Neuronal stem cell (in vitro differentiated cells): ENCODE results near the gene ACTL6A.

Experiments used
- DNase-seq: peaks from one replicate; pipeline ENCODE4 v3.0.0-alpha.2; 2013; ENCODE audit warnings: low spot score
- H2AFZ ChIP-seq: one replicate; pipeline ENCODE4 v1.6.1; 2013; ENCODE audit warnings: mild to moderate bottlenecking, low read length, inconsistent platforms
- H2AK5ac ChIP-seq: 2 replicates; pipeline ENCODE4 v1.6.1; 2013; ENCODE audit warnings: low read depth, mild to moderate bottlenecking, inconsistent platforms, low read length, moderate library complexity, mixed read lengths
- H2BK120ac ChIP-seq: 2 replicates; pipeline ENCODE4 v1.6.1; 2013; ENCODE audit warnings: low read depth, mild to moderate bottlenecking, inconsistent platforms, low read length, moderate library complexity, mixed read lengths
- H2BK12ac ChIP-seq: one replicate; pipeline ENCODE4 v1.6.1; 2013; ENCODE audit warnings: low read length, inconsistent platforms
- H2BK15ac ChIP-seq: 2 replicates; pipeline ENCODE4 v1.6.1; 2013; ENCODE audit warnings: mild to moderate bottlenecking, low read length, inconsistent platforms, mixed read lengths
- H2BK5ac ChIP-seq: one replicate; pipeline ENCODE4 v1.6.1; 2013; ENCODE audit warnings: inconsistent platforms, mild to moderate bottlenecking, low read length, moderate library complexity
- H3K14ac ChIP-seq: one replicate; pipeline ENCODE4 v1.6.1; 2013; ENCODE audit warnings: low read length, inconsistent platforms
- H3K18ac ChIP-seq: 2 replicates; pipeline ENCODE4 v1.6.1; 2013; ENCODE audit warnings: low read length, inconsistent platforms
- H3K23ac ChIP-seq: 2 replicates; pipeline ENCODE4 v1.6.1; 2013; ENCODE audit warnings: low read depth, mild to moderate bottlenecking, mixed read lengths, low read length, inconsistent platforms; ENCODE audit not compliant: poor library complexity
- H3K27ac ChIP-seq: replicated peaks from 3 replicates; pipeline ENCODE4 v1.5.1; 2013; ENCODE audit warnings: low read length, inconsistent platforms
- H3K27me3 ChIP-seq, 3 experiments: 2 replicates each; pipeline ENCODE4 v1.6.1; 2013; ENCODE audit warnings: low read length in 3 of 3, mild to moderate bottlenecking in 2 of 3, inconsistent platforms in 1 of 3, low read depth in 1 of 3, mixed read lengths in 1 of 3, moderate library complexity in 1 of 3; ENCODE audit not compliant: control insufficient read depth in 3 of 3, insufficient read depth in 3 of 3
- H3K36me3 ChIP-seq, 2 donors: replicated peaks in 1 of 2; 2 replicates each; pipeline ENCODE4 v1.6.1; 2013; ENCODE audit warnings: low read length in 2 of 2; ENCODE audit not compliant: control insufficient read depth in 2 of 2, insufficient read depth in 2 of 2
- H3K4ac ChIP-seq: 2 replicates; pipeline ENCODE4 v1.6.1; 2013; ENCODE audit warnings: inconsistent platforms, mild to moderate bottlenecking, low read length, moderate library complexity
- H3K4me1 ChIP-seq, 2 donors: 1 replicate in 1 of 2; 2 replicates in 1 of 2; pipeline ENCODE4 v1.6.1; 2013; ENCODE audit warnings: low read length in 2 of 2, low read depth in 1 of 2; ENCODE audit not compliant: control insufficient read depth in 2 of 2, insufficient read depth in 1 of 2
- H3K4me2 ChIP-seq: one replicate; pipeline ENCODE4 v1.6.1; 2013; ENCODE audit warnings: mild to moderate bottlenecking, low read length, inconsistent platforms; ENCODE audit not compliant: insufficient read depth, poor library complexity, severe bottlenecking
- H3K4me3 ChIP-seq, 2 donors: 2 replicates each; pipeline ENCODE4 v1.5.1; 2013; ENCODE audit warnings: low read length in 2 of 2, mild to moderate bottlenecking in 2 of 2, inconsistent platforms in 1 of 2, moderate library complexity in 1 of 2
- H3K79me1 ChIP-seq: one replicate; pipeline ENCODE4 v1.6.1; 2013; ENCODE audit warnings: low read depth, mild to moderate bottlenecking, inconsistent platforms, low read length, moderate library complexity
- H3K9ac ChIP-seq: one replicate; pipeline ENCODE4 v1.6.1; 2013; ENCODE audit warnings: mild to moderate bottlenecking, low read depth, low read length, inconsistent platforms; ENCODE audit not compliant: poor library complexity
- H3K9me3 ChIP-seq, 2 donors: replicated peaks in 1 of 2; 2 replicates each; pipeline versions ENCODE3 to v1.6.1; 2013; ENCODE audit warnings: low read length in 2 of 2, mild to moderate bottlenecking in 2 of 2, inconsistent platforms in 1 of 2, low read depth in 1 of 2, mixed read lengths in 1 of 2, moderate library complexity in 1 of 2; ENCODE audit not compliant: control insufficient read depth in 2 of 2, insufficient read depth in 1 of 2
- H4K8ac ChIP-seq: one replicate; pipeline ENCODE4 v1.6.1; 2013; ENCODE audit warnings: low read depth, mild to moderate bottlenecking, inconsistent platforms, low read length, moderate library complexity
- H4K91ac ChIP-seq: one replicate; pipeline ENCODE4 v1.6.1; 2013; ENCODE audit warnings: low read length, low read depth, mild to moderate bottlenecking, inconsistent platforms; ENCODE audit not compliant: poor library complexity
- WGBS, 2 donors: extraction: QIAGEN DNeasy Blood & Tissue Kit; methylation state at CpG; one replicate each; pipeline ENCODE4 v1.1.7; 2013; ENCODE audit warnings: missing lambda C conversion rate in 2 of 2, mixed read lengths in 1 of 2; ENCODE audit not compliant: insufficient read length in 2 of 2, insufficient replicate concordance in 1 of 2; ENCODE audit errors: extremely low coverage in 2 of 2; 5-methylcytosine and 5-hydroxymethylcytosine counted together

The ACTL6A gene

GRCh38 chr3:179603321-179603720 lies 40.6 kb downstream of the ACTL6A start:
- H3K36me3 ChIP-seq, result peaks cover 14 to 62% of the 10 kb centered on the region in 2 donors
- no CpG with 5 or more reads among the region's 4 CpGs for WGBS, 2 donors

GRCh38 chr3:179603831-179604230 lies 41.1 kb downstream of the ACTL6A start:
- no peak overlapping the region for H3K18ac ChIP-seq
- DNase-seq, result no peak
- WGBS, 2 donors, result no CpG with 5 or more reads among the region's 3 CpGs
- no peak overlapping the region for H3K14ac ChIP-seq
- no peak overlapping the region for H3K27ac ChIP-seq
- H3K9me3 ChIP-seq, result no peaks in the 10 kb centered on the region
- H3K9ac ChIP-seq, result peak overlapping the region; percentile 84
- no peak overlapping the region for H4K8ac ChIP-seq
- H3K23ac ChIP-seq, result no peak overlapping the region
- H2BK5ac ChIP-seq, result no peak overlapping the region
- peak overlapping the region; percentile 72 to 86 for H3K4me3 ChIP-seq
- peaks cover 4% of the 10 kb centered on the region for H3K79me1 ChIP-seq
- H2AK5ac ChIP-seq, result no peak overlapping the region
- H2BK120ac ChIP-seq, result no peak overlapping the region
- H2BK12ac ChIP-seq, result no peak overlapping the region
- peaks cover 10 to 58% of the 10 kb centered on the region in 2 donors for H3K36me3 ChIP-seq
- H3K4me1 ChIP-seq, result peaks cover 0 to 3% of the 10 kb centered on the region in 2 donors
- peak overlapping the region; percentile 86 for H2AFZ ChIP-seq
- no peak overlapping the region for H3K4ac ChIP-seq
- H3K4me2 ChIP-seq, result peak overlapping the region; percentile 21
- H3K27me3 ChIP-seq, result no peaks in the 10 kb centered on the region
- no peak overlapping the region for H4K91ac ChIP-seq
- H2BK15ac ChIP-seq, result no peak overlapping the region

More at GRCh38 chr3:179603321-179603720, 40.6 kb downstream of the ACTL6A start:
- Histone ChIP-seq H4K8ac (no peak overlapping the region), H3K23ac (no peak overlapping the region), H2BK5ac (no peak overlapping the region), H3K9ac (no peak overlapping the region), H3K4me3 (peak overlapping the region in 1 of 2 donors; percentile 72), H3K4ac (no peak overlapping the region), H3K27ac (no peak overlapping the region), H2BK15ac (no peak overlapping the region), H2BK12ac (no peak overlapping the region), H3K18ac (no peak overlapping the region), H3K4me2 (no peak overlapping the region), H2BK120ac (no peak overlapping the region), H3K79me1 (peaks cover 4% of the 10 kb centered on the region), H2AFZ (no peak overlapping the region), H3K14ac (no peak overlapping the region), H2AK5ac (no peak overlapping the region), H3K9me3 (no peaks in the 10 kb centered on the region), H3K4me1 (peaks cover 0 to 3% of the 10 kb centered on the region in 2 donors), H3K27me3 (no peaks in the 10 kb centered on the region), H4K91ac (no peak overlapping the region)
- DNase-seq, result no peak

- Histone ChIP-seq H2AFZ (peak within 1 kb of the TSS; percentile 86), H3K27me3 (no peaks in the 10 kb centered on the region), H2BK120ac (no peak within 1 kb of the TSS), H3K23ac (peak within 1 kb of the TSS; percentile 22), H3K4ac (no peak within 1 kb of the TSS), H3K4me2 (peak within 1 kb of the TSS; percentile 81), H4K8ac (no peak within 1 kb of the TSS), H2BK15ac (no peak within 1 kb of the TSS), H3K36me3 (peaks cover 9 to 57% of the 10 kb centered on the region in 2 donors), H2BK12ac (no peak within 1 kb of the TSS), H2AK5ac (no peak within 1 kb of the TSS), H3K9ac (peak within 1 kb of the TSS; percentile 85), H3K14ac (no peak within 1 kb of the TSS), H3K18ac (peak within 1 kb of the TSS; percentile 77), H3K9me3 (no peaks in the 10 kb centered on the region), H3K4me3 (peak within 1 kb of the TSS; percentile 72 to 86), H3K79me1 (peaks cover 4% of the 10 kb centered on the region), H2BK5ac (peak within 1 kb of the TSS; percentile 55), H3K27ac (peak within 1 kb of the TSS; percentile 59), H4K91ac (no peak within 1 kb of the TSS), H3K4me1 (peaks cover 0 to 3% of the 10 kb centered on the region in 2 donors)
- no CpG with 5 or more reads among the region's 45 CpGs for WGBS, 2 donors
- peak; percentile 91 for DNase-seq
These were observed 41.8 kb downstream of the ACTL6A start, which contains the start of the genes MRPL47 and NDUFB5 for GRCh38 chr3:179604321-179605078. Gene MRPL47 (minus strand): TSS chr3:179604638. CDS start chr3:179604624, 14 bp downstream. Gene NDUFB5 (plus strand): TSS chr3:179604794. CDS start chr3:179604816, 22 bp downstream.

- H2AK5ac ChIP-seq, result no peak overlapping the region
- no peak overlapping the region for H2AFZ ChIP-seq
- WGBS, 2 donors, result no CpG with 5 or more reads among the region's 4 CpGs
- no peak overlapping the region for H4K8ac ChIP-seq
- no peak overlapping the region for H3K4me2 ChIP-seq
- H3K4me3 ChIP-seq, result no peak overlapping the region
- no peak overlapping the region for H3K14ac ChIP-seq
- H2BK15ac ChIP-seq, result no peak overlapping the region
- H3K36me3 ChIP-seq, result peaks cover 2 to 49% of the 10 kb centered on the region in 2 donors
- H2BK12ac ChIP-seq, result no peak overlapping the region
- no peak overlapping the region for H4K91ac ChIP-seq
- DNase-seq, result no peak
- H3K9me3 ChIP-seq, result no peaks in the 10 kb centered on the region
- H3K27me3 ChIP-seq, result no peaks in the 10 kb centered on the region
- no peak overlapping the region for H3K4ac ChIP-seq
- H2BK120ac ChIP-seq, result no peak overlapping the region
- no peak overlapping the region for H3K18ac ChIP-seq
- H3K9ac ChIP-seq, result no peak overlapping the region
- no peak overlapping the region for H2BK5ac ChIP-seq
- peaks cover 6% of the 10 kb centered on the region for H3K79me1 ChIP-seq
- no peak overlapping the region for H3K23ac ChIP-seq
- H3K4me1 ChIP-seq, result peaks cover 0 to 3% of the 10 kb centered on the region in 2 donors
- H3K27ac ChIP-seq, result no peak overlapping the region
These were observed 43.9 kb downstream of the ACTL6A start for GRCh38 chr3:179606534-179607085.
